ENCODE results near the gene ACBD4. TPM values are rescaled to one million over a fixed set of nuclear protein-coding genes. Genes with fewer than 3 reads are reported as not detected.
A peak's percentile ranks its signal among the peaks of the same experiment; 100 is the strongest.

The ACBD4 gene
- total RNA-seq, 5 donors from 2014 or later (not counting 1 experiment from before 2014, with no cell fraction given) = 28.4 to 48.5 (median 38.9) TPM

- H3K4me3 ChIP-seq (ENCODE audit: control insufficient read depth in 1 of 2, extremely low read depth in 1 of 2, low read length in 1 of 2) = no peak overlapping the region
- no peaks in the 10 kb centered on the region for H3K9me3 ChIP-seq
- Mint-ChIP-seq H3K27me3 (no peaks in the 10 kb centered on the region), H3K9me3 (no peaks in the 10 kb centered on the region), H3K27ac (no peak overlapping the region), H3K36me3 (peaks cover 2% of the 10 kb centered on the region), H3K4me1 (peaks cover 30 to 38% (median 33%) of the 10 kb centered on the region in 3 donors), H3K4me3 (no peak overlapping the region)
- ChIA-PET POLR2A (interaction anchor here in 1 of 2 donors (0.8 kb wide), 1 partner anchor 9 kb away, joined by 3 read pairs; the partner anchor contains the start of gene HEXIM1), CTCF (interaction anchor here in 1 of 2 donors (0.6 to 0.7 kb wide), 2 partner anchors 58 to 153 kb away, joined by 3 to 6 read pairs; no protein-coding TSS in a partner anchor)
- peaks cover 0 to 5% of the 10 kb centered on the region in 2 donors for H3K36me3 ChIP-seq (ENCODE audit: control insufficient read depth in 2 of 2, extremely low read depth in 1 of 2, insufficient read depth in 1 of 2, low read length in 1 of 2)
- WGBS (ENCODE audit: insufficient coverage) = 93% methylated on average over 9 of the region's 14 CpGs
- no peak for DNase-seq
- no peak for ATAC-seq (replicated peaks in 1 of 4)
- no peaks in the 10 kb centered on the region for H3K27me3 ChIP-seq (replicated peaks in 1 of 2; ENCODE audit: control insufficient read depth in 2 of 2, extremely low read depth in 1 of 2, insufficient read depth in 2 of 2, low read length in 1 of 2)
- peaks cover 2 to 30% of the 10 kb centered on the region in 2 experiments for H3K4me1 ChIP-seq (ENCODE audit: control insufficient read depth in 1 of 2, extremely low read depth in 1 of 2, insufficient read depth in 2 of 2, low read length in 2 of 2)
- H3K27ac ChIP-seq (ENCODE audit: low read length) = no peak overlapping the region
Measured at GRCh38 chr17:45138911-45139532, 3.5 kb downstream of the ACBD4 start.

- H3K27ac ChIP-seq (ENCODE audit: low read length) = no peak overlapping the region
- peaks cover 4 to 34% of the 10 kb centered on the region in 2 experiments for H3K4me1 ChIP-seq (ENCODE audit: control insufficient read depth in 1 of 2, extremely low read depth in 1 of 2, insufficient read depth in 2 of 2, low read length in 2 of 2)
- H3K27me3 ChIP-seq (replicated peaks in 1 of 2; ENCODE audit: control insufficient read depth in 2 of 2, extremely low read depth in 1 of 2, insufficient read depth in 2 of 2, low read length in 1 of 2) = no peaks in the 10 kb centered on the region
- ATAC-seq (replicated peaks in 1 of 4) (no peak), DNase-seq (no peak)
- Mint-ChIP-seq H3K4me3 (no peak overlapping the region), H3K4me1 (peaks cover 31 to 39% (median 33%) of the 10 kb centered on the region in 3 donors), H3K9me3 (no peaks in the 10 kb centered on the region), H3K27me3 (no peaks in the 10 kb centered on the region), H3K27ac (no peak overlapping the region), H3K36me3 (peaks cover 2% of the 10 kb centered on the region)
- ChIA-PET CTCF (interaction anchor here in 1 of 2 donors (0.7 kb wide), 1 partner anchor 58 kb away, joined by 3 read pairs; no protein-coding TSS in a partner anchor), POLR2A (interaction anchor here in 1 of 2 donors (0.8 kb wide), 1 partner anchor 9 kb away, joined by 3 read pairs; the partner anchor contains the start of gene HEXIM1)
- WGBS (ENCODE audit: insufficient coverage) = 67% methylated on average over 1 of the region's 4 CpGs
- no peaks in the 10 kb centered on the region for H3K9me3 ChIP-seq
- no peak overlapping the region for H3K4me3 ChIP-seq (ENCODE audit: control insufficient read depth in 1 of 2, extremely low read depth in 1 of 2, low read length in 1 of 2)
- H3K36me3 ChIP-seq (ENCODE audit: control insufficient read depth in 2 of 2, extremely low read depth in 1 of 2, insufficient read depth in 1 of 2, low read length in 1 of 2) = peaks cover 0 to 5% of the 10 kb centered on the region in 2 donors
Measured at GRCh38 chr17:45139533-45139920, 4.0 kb downstream of the ACBD4 start.

- no peaks in the 10 kb centered on the region for H3K9me3 Mint-ChIP-seq
- no peak for ATAC-seq (replicated peaks in 1 of 4)
- H3K4me3 ChIP-seq (ENCODE audit: control insufficient read depth in 1 of 2, extremely low read depth in 1 of 2, low read length in 1 of 2) = peak overlapping the region in 1 of 2 donors; percentile 69
- no peak overlapping the region for H3K27ac ChIP-seq (ENCODE audit: low read length)
- WGBS (ENCODE audit: insufficient coverage) = 95% methylated on average over 8 of the region's 13 CpGs
- H3K4me1 ChIP-seq (ENCODE audit: control insufficient read depth in 1 of 2, extremely low read depth in 1 of 2, insufficient read depth in 2 of 2, low read length in 2 of 2) = peaks cover 18 to 45% of the 10 kb centered on the region in 2 experiments
- DNase-seq = no peak
- POLR2A ChIA-PET = no interaction called here
- H3K9me3 ChIP-seq = no peaks in the 10 kb centered on the region
- no peaks in the 10 kb centered on the region for H3K27me3 ChIP-seq (replicated peaks in 1 of 2; ENCODE audit: control insufficient read depth in 2 of 2, extremely low read depth in 1 of 2, insufficient read depth in 2 of 2, low read length in 1 of 2)
- peaks cover under 1 to 5% of the 10 kb centered on the region in 2 donors for H3K36me3 ChIP-seq (ENCODE audit: control insufficient read depth in 2 of 2, extremely low read depth in 1 of 2, insufficient read depth in 1 of 2, low read length in 1 of 2)
- CTCF ChIA-PET = interaction anchor here (0.7 to 2.4 kb wide), 2 partner anchors 8 to 86 kb away, joined by 5 to 13 read pairs; partner anchors contain the start of gene ACBD4 (in 1 of the 2)
- H3K4me1 Mint-ChIP-seq = peaks cover 35 to 55% (median 44%) of the 10 kb centered on the region in 3 donors
- H3K36me3 Mint-ChIP-seq = peaks cover 1% of the 10 kb centered on the region
- peaks cover 0 to 2% of the 10 kb centered on the region in 2 donors for H3K27me3 Mint-ChIP-seq
- H3K4me3 Mint-ChIP-seq = peak overlapping the region; percentile 67 to 100 (median 68)
- peak overlapping the region; percentile 79 to 82 for H3K27ac Mint-ChIP-seq
Measured at GRCh38 chr17:45143094-45143670, 7.7 kb downstream of the ACBD4 start.

- Histone ChIP-seq H3K4me1 (ENCODE audit: control insufficient read depth in 1 of 2, extremely low read depth in 1 of 2, insufficient read depth in 2 of 2, low read length in 2 of 2) (peaks cover 18 to 48% of the 10 kb centered on the region in 2 experiments), H3K4me3 (ENCODE audit: control insufficient read depth in 1 of 2, extremely low read depth in 1 of 2, low read length in 1 of 2) (peak overlapping the region; percentile 41 to 69), H3K27me3 (replicated peaks in 1 of 2; ENCODE audit: control insufficient read depth in 2 of 2, extremely low read depth in 1 of 2, insufficient read depth in 2 of 2, low read length in 1 of 2) (no peaks in the 10 kb centered on the region), H3K36me3 (ENCODE audit: control insufficient read depth in 2 of 2, extremely low read depth in 1 of 2, insufficient read depth in 1 of 2, low read length in 1 of 2) (peaks cover 0 to 5% of the 10 kb centered on the region in 2 donors), H3K27ac (ENCODE audit: low read length) (peak overlapping the region; percentile 50), H3K9me3 (no peaks in the 10 kb centered on the region)
- Mint-ChIP-seq H3K36me3 (no peaks in the 10 kb centered on the region), H3K27ac (peak overlapping the region; percentile 79 to 82), H3K27me3 (peaks cover 0 to 2% of the 10 kb centered on the region in 2 donors), H3K9me3 (no peaks in the 10 kb centered on the region), H3K4me3 (peak overlapping the region; percentile 67 to 100 (median 68)), H3K4me1 (peaks cover 41 to 59% (median 44%) of the 10 kb centered on the region in 3 donors)
- no peak for ATAC-seq (replicated peaks in 1 of 4)
- ChIA-PET CTCF (interaction anchor here (1.1 to 2.4 kb wide), 2 partner anchors 8 kb away, joined by 3 to 13 read pairs; partner anchors contain the start of gene ACBD4 (in 2 of the 2)), POLR2A (no interaction called here)
- WGBS (ENCODE audit: insufficient coverage) = 40% methylated on average over 8 of the region's 21 CpGs
- peak in 4 of 35 experiments; percentile 25 to 37 (median 32) for DNase-seq
Measured at GRCh38 chr17:45143767-45144198, 8.3 kb downstream of the ACBD4 start.

GRCh38 chr17:45144199-45145034 is 8.9 kb downstream of the ACBD4 start:
- Mint-ChIP-seq H3K4me3 (peak overlapping the region; percentile 67 to 100 (median 68)), H3K9me3 (no peaks in the 10 kb centered on the region), H3K4me1 (peaks cover 45 to 60% (median 48%) of the 10 kb centered on the region in 3 donors), H3K27ac (peak overlapping the region; percentile 79 to 82), H3K27me3 (peaks cover 0 to 2% of the 10 kb centered on the region in 2 donors), H3K36me3 (no peaks in the 10 kb centered on the region)
- ATAC-seq (replicated peaks in 1 of 4) = no peak
- ChIA-PET POLR2A (interaction anchor here in 1 of 2 donors (0.6 kb wide), 1 partner anchor 29 kb away, joined by 3 read pairs; no protein-coding TSS in a partner anchor), CTCF (interaction anchor here (1.1 to 2.4 kb wide), 2 partner anchors 9 kb away, joined by 3 to 13 read pairs; partner anchors contain the start of gene ACBD4 (in 2 of the 2))
- no peaks in the 10 kb centered on the region for H3K9me3 ChIP-seq
- DNase-seq = peak in 2 of 35 experiments; percentile 24 to 43
- peak overlapping the region; percentile 50 for H3K27ac ChIP-seq (ENCODE audit: low read length)
- H3K4me1 ChIP-seq (ENCODE audit: control insufficient read depth in 1 of 2, extremely low read depth in 1 of 2, insufficient read depth in 2 of 2, low read length in 2 of 2) = peaks cover 18 to 55% of the 10 kb centered on the region in 2 experiments
- no peaks in the 10 kb centered on the region for H3K27me3 ChIP-seq (replicated peaks in 1 of 2; ENCODE audit: control insufficient read depth in 2 of 2, extremely low read depth in 1 of 2, insufficient read depth in 2 of 2, low read length in 1 of 2)
- peaks cover 0 to 5% of the 10 kb centered on the region in 2 donors for H3K36me3 ChIP-seq (ENCODE audit: control insufficient read depth in 2 of 2, extremely low read depth in 1 of 2, insufficient read depth in 1 of 2, low read length in 1 of 2)
- H3K4me3 ChIP-seq (ENCODE audit: control insufficient read depth in 1 of 2, extremely low read depth in 1 of 2, low read length in 1 of 2) = peak overlapping the region; percentile 41 to 69
- WGBS (ENCODE audit: insufficient coverage) = 27% methylated on average over 59 of the region's 71 CpGs

Measured in T-cell (primary cell).